ENCODE results near the gene PDE4D. TPM values are rescaled to one million over a fixed set of nuclear protein-coding genes. Genes with fewer than 3 reads are reported as not detected.
A peak's percentile ranks its signal among the peaks of the same experiment; 100 is the strongest.

Gene PDE4D
- total and polyA plus RNA-seq, 4 donors, result 12.8 to 167 (median 44.5) TPM

DNA sequence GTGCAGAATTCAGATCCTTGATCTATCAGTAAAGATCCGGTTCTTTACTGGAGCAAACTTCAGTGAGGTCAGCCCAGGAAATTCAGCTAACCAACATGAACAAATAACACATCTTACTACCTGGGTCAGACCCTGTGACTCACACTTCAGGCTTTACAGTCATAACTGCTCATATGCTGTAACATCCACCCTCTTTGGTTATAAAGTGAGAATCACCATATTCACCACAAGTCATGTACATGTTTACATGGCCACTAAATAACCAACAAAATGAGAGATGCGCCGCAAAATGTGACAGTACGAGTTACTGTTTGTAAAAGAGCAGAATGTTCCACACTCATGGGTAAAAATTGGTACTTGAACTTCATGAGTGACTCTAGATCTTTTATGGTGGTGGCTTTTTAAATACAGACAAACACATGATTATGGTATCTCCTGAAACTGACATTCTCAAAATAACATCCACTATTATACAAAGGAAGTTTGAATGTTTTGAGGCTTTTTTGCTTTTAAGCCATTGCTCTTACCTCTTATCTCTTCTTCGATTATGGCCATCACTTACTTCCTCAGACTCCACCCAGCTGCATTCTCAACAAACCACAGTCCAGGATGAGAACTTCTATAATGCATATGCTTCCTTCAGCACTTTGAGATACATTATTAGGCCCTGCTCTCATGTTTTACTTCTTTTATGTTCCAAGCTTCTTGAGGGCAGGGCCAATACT lies 794.1 kb downstream of the PDE4D start:
- H3K9ac ChIP-seq (ENCODE audit: insufficient read depth in 1 of 2, low read length in 2 of 2), result no peak overlapping the region
- H3K9me3 ChIP-seq (ENCODE audit: control insufficient read depth in 4 of 4, insufficient read depth in 3 of 4, low read length in 3 of 4), result no peaks in the 10 kb centered on the region
- no peaks in the 10 kb centered on the region for H3K36me3 ChIP-seq (ENCODE audit: control insufficient read depth in 4 of 4, insufficient read depth in 4 of 4, low read length in 4 of 4)
- no peak for TF ChIP-seq CTCF (IDR thresholded peaks at IDR 0.05; ENCODE audit: control extremely low read depth, extremely low read depth)
- 81 to 83% methylated on average over 5 of the region's 5 CpGs for WGBS, 2 donors
- ATAC-seq (ENCODE audit: insufficient read depth, low FRiP score) (peak; percentile 56), DNase-seq (no peak)
- no peak overlapping the region for H3K4me3 ChIP-seq
- no peaks in the 10 kb centered on the region for H3K27me3 ChIP-seq (ENCODE audit: control insufficient read depth in 3 of 3, insufficient read depth in 3 of 3, low read length in 2 of 3)
- H3K4me1 ChIP-seq (ENCODE audit: control insufficient read depth in 5 of 5, insufficient read depth in 5 of 5, low read length in 5 of 5), result peaks cover 0 to 56% (median 17%) of the 10 kb centered on the region in 5 donors
- H3K27ac ChIP-seq (ENCODE audit: low read depth in 1 of 2, low read length in 1 of 2), result peak overlapping the region in 1 of 2 donors; percentile 29

GRCh38 chr5:59098743-59099142 lies 794.8 kb downstream of the PDE4D start:
- no peak overlapping the region for H3K9ac ChIP-seq (ENCODE audit: insufficient read depth in 1 of 2, low read length in 2 of 2)
- peaks cover 0 to 54% (median 15%) of the 10 kb centered on the region in 5 donors for H3K4me1 ChIP-seq (ENCODE audit: control insufficient read depth in 5 of 5, insufficient read depth in 5 of 5, low read length in 5 of 5)
- H3K9me3 ChIP-seq (ENCODE audit: control insufficient read depth in 4 of 4, insufficient read depth in 3 of 4, low read length in 3 of 4), result no peaks in the 10 kb centered on the region
- no peak for DNase-seq
- no peak overlapping the region for H3K27ac ChIP-seq (ENCODE audit: low read depth in 1 of 2, low read length in 1 of 2)
- no peaks in the 10 kb centered on the region for H3K27me3 ChIP-seq (ENCODE audit: control insufficient read depth in 3 of 3, insufficient read depth in 3 of 3, low read length in 2 of 3)
- H3K36me3 ChIP-seq (ENCODE audit: control insufficient read depth in 4 of 4, insufficient read depth in 4 of 4, low read length in 4 of 4), result no peaks in the 10 kb centered on the region
- no peak overlapping the region for H3K4me3 ChIP-seq
- no peak for TF ChIP-seq CTCF (IDR thresholded peaks at IDR 0.05; ENCODE audit: control extremely low read depth, extremely low read depth)
- WGBS, 2 donors, result 95 to 96% methylated on average over 2 of the region's 2 CpGs
- no peak for ATAC-seq (ENCODE audit: insufficient read depth, low FRiP score)

- Histone ChIP-seq H3K27ac (ENCODE audit: low read depth in 1 of 2, low read length in 1 of 2) (no peak overlapping the region), H3K27me3 (ENCODE audit: control insufficient read depth in 3 of 3, insufficient read depth in 3 of 3, low read length in 2 of 3) (no peaks in the 10 kb centered on the region)
- ATAC-seq (ENCODE audit: insufficient read depth, low FRiP score), result no peak
Measured at GRCh38 chr5:59097712-59098111, 795.8 kb downstream of the PDE4D start.

More at GRCh38 chr5:59097712-59098111, 795.8 kb downstream of the PDE4D start:
- Histone ChIP-seq H3K4me3 (no peak overlapping the region), H3K9ac (ENCODE audit: insufficient read depth in 1 of 2, low read length in 2 of 2) (no peak overlapping the region), H3K4me1 (ENCODE audit: control insufficient read depth in 5 of 5, insufficient read depth in 5 of 5, low read length in 5 of 5) (peaks cover 0 to 54% (median 7%) of the 10 kb centered on the region in 5 donors), H3K36me3 (ENCODE audit: control insufficient read depth in 4 of 4, insufficient read depth in 4 of 4, low read length in 4 of 4) (no peaks in the 10 kb centered on the region), H3K9me3 (ENCODE audit: control insufficient read depth in 4 of 4, insufficient read depth in 3 of 4, low read length in 3 of 4) (no peaks in the 10 kb centered on the region)
- TF ChIP-seq CTCF (IDR thresholded peaks at IDR 0.05; ENCODE audit: control extremely low read depth, extremely low read depth), result no peak
- DNase-seq, result no peak

Data from lung (tissue), 12 donors.